SU-DHL-6 (cell line): ENCODE results near the gene LAMC3.

Experiments
- CTCF ChIP-seq: fragments of 200-600 bp; sonication (generic); IDR thresholded peaks from one replicate; pipeline ENCODE4 v1.5.1; 2017; ENCODE audit warnings: antibody characterized with exemption, mild to moderate bottlenecking, low read length, moderate library complexity; ENCODE audit not compliant: insufficient read depth, poor library complexity, severe bottlenecking
- EZH2phosphoT487 ChIP-seq: fragments of 200-600 bp; sonication (generic), shearing (Covaris generic); conservative IDR thresholded peaks from 2 replicates; pipeline ENCODE4 v1.6.1; 2018; ENCODE audit warnings: mild to moderate bottlenecking, antibody characterized with exemption, low read length, moderate library complexity, mixed read lengths

- TF ChIP-seq EZH2phosphoT487 (no peak), CTCF (no peak)
Measured at GRCh38 chr9:131072107-131072870, 63.3 kb downstream of the LAMC3 start.
